ENCODE measurements around the gene ARID3B. TPM values are rescaled to one million over a fixed set of nuclear protein-coding genes. Genes with fewer than 3 reads are reported as not detected.

Gene ARID3B
- total RNA-seq, 1 experiment from 2014 or later: 101 TPM

DNA sequence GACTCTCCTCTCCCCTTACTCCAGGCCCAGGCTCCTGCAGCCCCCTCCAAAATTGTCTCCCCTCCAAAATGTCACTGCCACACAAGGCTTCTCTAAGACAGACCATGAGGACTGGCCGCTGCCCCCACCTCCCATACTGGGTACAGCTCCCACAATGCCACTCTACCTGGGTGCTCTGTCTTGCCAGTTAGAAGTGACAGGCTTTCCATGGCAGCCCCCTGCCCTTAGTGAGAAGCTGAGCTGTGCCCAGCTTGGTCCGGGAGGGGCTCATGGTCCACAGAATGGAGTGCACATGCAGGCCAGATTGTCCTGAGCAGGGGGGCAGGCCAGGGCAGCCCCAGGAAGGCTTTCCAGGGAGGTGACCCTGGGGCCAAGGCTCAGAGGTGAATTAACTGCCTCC lies 71.7 kb downstream of the ARID3B start:
- H3K27me3 ChIP-seq (ENCODE audit: insufficient read depth, low read length): no peaks in the 10 kb centered on the region; the same call in 1 of the 2 replicates
- H2BK120ac ChIP-seq (ENCODE audit: low read depth, low read length, poor library complexity, severe bottlenecking): no peak overlapping the region
- no peaks in the 10 kb centered on the region for H3K4me1 ChIP-seq (ENCODE audit: insufficient read depth, low read length)
- no peak overlapping the region for H3K56ac ChIP-seq (ENCODE audit: insufficient read length, low read depth, low read length)
- H3K9me3 ChIP-seq (ENCODE audit: control insufficient read depth, low read depth, low read length): no peaks in the 10 kb centered on the region
- no peak overlapping the region for H2BK20ac ChIP-seq (ENCODE audit: low read depth, low read length, poor library complexity, severe bottlenecking)
- H2BK12ac ChIP-seq (ENCODE audit: insufficient read length, low read depth, low read length): no peak overlapping the region
- H4K91ac ChIP-seq (ENCODE audit: insufficient read length, low read depth, low read length): no peak overlapping the region
- no peak overlapping the region for H3K14ac ChIP-seq (ENCODE audit: insufficient read depth, low read length)
- H3T11ph ChIP-seq (ENCODE audit: low read length): no peak overlapping the region
- no peak overlapping the region for H3K9ac ChIP-seq (ENCODE audit: extremely low read depth, insufficient read length, low read length)
- Mint-ChIP-seq H3K27ac (peak overlapping the region in 1 of 3 experiments; percentile 30; a peak in 1 of 7 replicates), H3K36me3 (ENCODE audit: insufficient read depth in 1 of 3, low read depth in 3 of 3) (no peaks in the 10 kb centered on the region; a peak in 1 of 7 replicates), H3K4me1 (peaks cover 18% of the 10 kb centered on the region in 2 experiments), H3K4me3 (peak overlapping the region in 1 of 2 experiments; percentile 39; a peak in 2 of 5 replicates), H3K9me3 (no peaks in the 10 kb centered on the region), H3K27me3 (ENCODE audit: low read depth) (peaks cover 25% of the 10 kb centered on the region)
- H2BK15ac ChIP-seq (ENCODE audit: low read depth, low read length): no peak overlapping the region
- H3K18ac ChIP-seq (ENCODE audit: insufficient read length, low read depth, low read length): no peak overlapping the region
- H2AK5ac ChIP-seq (ENCODE audit: insufficient read length, low read length): no peak overlapping the region
- no peak for DNase-seq
- no peak overlapping the region for H2BK5ac ChIP-seq (ENCODE audit: insufficient read length, low read length)
- TF ChIP-seq, protein P1, sequence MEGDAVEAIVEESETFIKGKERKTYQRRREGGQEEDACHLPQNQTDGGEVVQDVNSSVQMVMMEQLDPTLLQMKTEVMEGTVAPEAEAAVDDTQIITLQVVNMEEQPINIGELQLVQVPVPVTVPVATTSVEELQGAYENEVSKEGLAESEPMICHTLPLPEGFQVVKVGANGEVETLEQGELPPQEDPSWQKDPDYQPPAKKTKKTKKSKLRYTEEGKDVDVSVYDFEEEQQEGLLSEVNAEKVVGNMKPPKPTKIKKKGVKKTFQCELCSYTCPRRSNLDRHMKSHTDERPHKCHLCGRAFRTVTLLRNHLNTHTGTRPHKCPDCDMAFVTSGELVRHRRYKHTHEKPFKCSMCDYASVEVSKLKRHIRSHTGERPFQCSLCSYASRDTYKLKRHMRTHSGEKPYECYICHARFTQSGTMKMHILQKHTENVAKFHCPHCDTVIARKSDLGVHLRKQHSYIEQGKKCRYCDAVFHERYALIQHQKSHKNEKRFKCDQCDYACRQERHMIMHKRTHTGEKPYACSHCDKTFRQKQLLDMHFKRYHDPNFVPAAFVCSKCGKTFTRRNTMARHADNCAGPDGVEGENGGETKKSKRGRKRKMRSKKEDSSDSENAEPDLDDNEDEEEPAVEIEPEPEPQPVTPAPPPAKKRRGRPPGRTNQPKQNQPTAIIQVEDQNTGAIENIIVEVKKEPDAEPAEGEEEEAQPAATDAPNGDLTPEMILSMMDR (conservative IDR thresholded peaks at IDR 0.05): no peak
- H3K27ac ChIP-seq (ENCODE audit: insufficient read length, low read depth, low read length): no peak overlapping the region
- no peak overlapping the region for H4K5ac ChIP-seq (ENCODE audit: insufficient read length, low read depth, low read length)
- peaks cover 18% of the 10 kb centered on the region; the same call in 1 of the 2 replicates for H3K79me2 ChIP-seq (ENCODE audit: insufficient read depth, low read length)
- H4K8ac ChIP-seq (replicated peaks; ENCODE audit: insufficient read length, low read depth, low read length): no peak overlapping the region
- WGBS (ENCODE audit: extremely low coverage, insufficient read length, low lambda C conversion rate): no CpG with 5 or more reads among the region's 2 CpGs
- H3K79me1 ChIP-seq (ENCODE audit: insufficient read depth, low read depth, low read length, poor library complexity, severe bottlenecking): peaks cover 6% of the 10 kb centered on the region
- H2AFZ ChIP-seq (ENCODE audit: low read length): no peak overlapping the region
- H3K23ac ChIP-seq (ENCODE audit: insufficient read length, low read depth, low read length): no peak overlapping the region
- no peaks in the 10 kb centered on the region for H4K20me1 ChIP-seq (ENCODE audit: control insufficient read depth, insufficient read depth, insufficient read length)
- H3K23me2 ChIP-seq (ENCODE audit: insufficient read length, low read depth, low read length, poor library complexity, severe bottlenecking): peaks cover 16% of the 10 kb centered on the region
- no peak overlapping the region for H3K4me2 ChIP-seq (ENCODE audit: insufficient read depth, insufficient read length, low read length)
- H3K4ac ChIP-seq (ENCODE audit: low read depth, low read length): no peak overlapping the region
